Peyer's patch (tissue), 4 donors: Measurements from ENCODE around the gene KIF26B. TPM values are rescaled to one million over a fixed set of nuclear protein-coding genes. Genes with fewer than 3 reads are reported as not detected.

Experiments
- DNase-seq, 3 donors: peaks; one replicate each; pipeline ENCODE4 v3.0.0-alpha.2; 2017 to 2019
- H3K27ac ChIP-seq, 4 donors: fragments of 200-600 bp; sonication (generic); one replicate each; pipeline ENCODE4 v1.5.1; 2016 to 2019
- H3K27me3 ChIP-seq, 2 donors: fragments of 200-600 bp; sonication (generic); one replicate each; pipeline ENCODE4 v1.5.1; 2019
- H3K36me3 ChIP-seq, 3 donors: fragments of 200-600 bp; sonication (generic); one replicate each; pipeline ENCODE4 v1.5.1; 2016 to 2019
- H3K4me1 ChIP-seq, 4 donors: fragments of 200-600 bp; sonication (generic); one replicate each; pipeline ENCODE4 v1.5.1; 2016 to 2019
- H3K4me3 ChIP-seq, 4 donors: fragments of 200-600 bp; sonication (generic); 1 replicate in 3 of 4; 2 replicates in 1 of 4; pipeline ENCODE4 v1.5.1; 2016 to 2019; ENCODE audit warnings: mild to moderate bottlenecking in 1 of 4
- H3K9me3 ChIP-seq, 4 donors: fragments of 200-600 bp; sonication (generic); one replicate each; pipeline ENCODE4 v1.5.1; 2016 to 2019; ENCODE audit warnings: mild to moderate bottlenecking in 1 of 4
- CTCF ChIP-seq, 6 experiments: fragments of 450-650 bp in 4 of 6; fragments of 200-600 bp in 2 of 6; sonication (generic) in 1 of 6; IDR thresholded peaks; one replicate each; pipeline ENCODE4 v1.5.1; 2017 to 2019; ENCODE audit warnings: antibody characterized with exemption in 6 of 6, mild to moderate bottlenecking in 3 of 6, moderate library complexity in 1 of 6
- POLR2A ChIP-seq, 2 donors: fragments of 450-650 bp; IDR thresholded peaks; one replicate each; pipeline ENCODE4 v1.5.1; 2017; ENCODE audit warnings: antibody characterized with exemption in 2 of 2, mild to moderate bottlenecking in 2 of 2, moderate library complexity in 2 of 2
- total RNA-seq, 4 donors: library from RNA; depleted of rRNA; stranded (reverse); fragments of >200 nt; gene quantifications; one replicate each; pipeline ENCODE4 v1.1.0, GENCODE V29; 2016

Gene KIF26B
- total RNA-seq, 4 donors from 2014 or later, result 0.70 to 1.6 (median 1.1) TPM

GRCh38 chr1:245432228-245432875, 277.6 kb downstream of the KIF26B start:
- DNase-seq, result no peak
- Histone ChIP-seq H3K4me3 (no peak overlapping the region), H3K27me3 (no peaks in the 10 kb centered on the region), H3K4me1 (no peaks in the 10 kb centered on the region), H3K9me3 (no peaks in the 10 kb centered on the region), H3K36me3 (no peaks in the 10 kb centered on the region), H3K27ac (no peak overlapping the region)
- no peak for TF ChIP-seq CTCF (IDR thresholded peaks at IDR 0.05)
- no peak for TF ChIP-seq POLR2A (IDR thresholded peaks at IDR 0.05)

GRCh38 chr1:245433561-245433960, 278.8 kb downstream of the KIF26B start:
- Histone ChIP-seq H3K4me3 (no peak overlapping the region), H3K27me3 (no peaks in the 10 kb centered on the region), H3K27ac (no peak overlapping the region), H3K4me1 (no peaks in the 10 kb centered on the region), H3K9me3 (no peaks in the 10 kb centered on the region), H3K36me3 (no peaks in the 10 kb centered on the region)
- no peak for DNase-seq
- TF ChIP-seq CTCF (IDR thresholded peaks at IDR 0.05) (no peak), POLR2A (IDR thresholded peaks at IDR 0.05) (no peak)

- H3K4me3 ChIP-seq, result no peak overlapping the region
- no peaks in the 10 kb centered on the region for H3K9me3 ChIP-seq
- H3K36me3 ChIP-seq, result no peaks in the 10 kb centered on the region
- TF ChIP-seq CTCF (IDR thresholded peaks at IDR 0.05) (no peak), POLR2A (IDR thresholded peaks at IDR 0.05) (no peak)
- no peaks in the 10 kb centered on the region for H3K4me1 ChIP-seq
- no peaks in the 10 kb centered on the region for H3K27me3 ChIP-seq
- no peak overlapping the region for H3K27ac ChIP-seq
- DNase-seq, result no peak
Measured at GRCh38 chr1:245434280-245434679, 279.5 kb downstream of the KIF26B start.

GRCh38 chr1:245436407-245436806, 281.6 kb downstream of the KIF26B start:
- no peaks in the 10 kb centered on the region for H3K4me1 ChIP-seq
- no peak for DNase-seq
- no peak for TF ChIP-seq POLR2A (IDR thresholded peaks at IDR 0.05)
- TF ChIP-seq CTCF (IDR thresholded peaks at IDR 0.05), result no peak
- H3K9me3 ChIP-seq, result no peaks in the 10 kb centered on the region
- no peak overlapping the region for H3K27ac ChIP-seq
- H3K27me3 ChIP-seq, result no peaks in the 10 kb centered on the region
- no peaks in the 10 kb centered on the region for H3K36me3 ChIP-seq
- no peak overlapping the region for H3K4me3 ChIP-seq

DNA sequence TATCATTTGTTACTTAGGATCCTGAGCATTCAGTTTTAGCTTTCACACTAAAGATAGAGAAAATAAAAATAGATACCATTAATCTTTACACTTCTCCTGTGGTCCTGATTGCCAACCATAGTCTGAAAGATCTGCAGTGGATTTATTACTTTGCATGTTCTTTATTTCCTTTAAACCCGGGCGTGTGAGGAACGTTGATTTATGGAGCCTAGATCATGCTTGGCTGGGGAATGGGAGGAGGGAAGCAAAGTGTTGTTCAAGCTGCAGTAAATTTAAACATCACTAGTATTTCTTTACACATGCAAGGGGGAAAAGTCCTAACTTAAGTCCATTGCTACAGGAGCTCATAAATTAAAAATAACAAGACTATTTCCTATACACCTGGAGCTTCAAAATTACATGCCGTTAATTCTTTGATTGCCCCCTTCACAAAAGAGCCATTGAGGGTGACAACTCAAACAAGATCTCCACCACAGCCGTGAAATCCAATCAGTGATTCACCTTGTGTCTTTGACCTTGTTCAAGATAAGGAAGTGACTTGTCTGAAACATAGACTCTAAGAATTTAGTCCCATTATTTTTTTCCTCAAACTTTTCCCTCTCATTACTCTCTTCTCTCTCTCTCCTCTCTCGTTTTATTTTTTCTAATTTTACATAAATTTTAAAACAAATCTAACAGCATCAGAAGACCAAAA, 282.7 kb downstream of the KIF26B start:
- no peak for TF ChIP-seq POLR2A (IDR thresholded peaks at IDR 0.05)
- TF ChIP-seq CTCF (IDR thresholded peaks at IDR 0.05), result no peak
- no peak for DNase-seq
- H3K36me3 ChIP-seq, result no peaks in the 10 kb centered on the region

More for the DNA sequence above, 282.7 kb downstream of the KIF26B start:
- H3K9me3 ChIP-seq, result no peaks in the 10 kb centered on the region
- no peak overlapping the region for H3K4me3 ChIP-seq
- no peak overlapping the region for H3K27ac ChIP-seq
- no peaks in the 10 kb centered on the region for H3K4me1 ChIP-seq
- H3K27me3 ChIP-seq, result no peaks in the 10 kb centered on the region
